HL-60 (cell line): ENCODE measurements around the gene KCNJ4.

Source experiments
- DNase-seq, 2 experiments: peaks; one replicate each; pipeline ENCODE4 v3.0.0-alpha.2; 2010 to 2020; ENCODE audit warnings: low read depth in 1 of 2, low spot score in 1 of 2
- H3K27ac ChIP-seq: fragments of 250-450 bp; sonication (Bioruptor Pico); replicated peaks from 2 replicates; pipeline ENCODE4 v1.5.1; 2020; ENCODE audit warnings: mild to moderate bottlenecking, moderate library complexity
- H3K27me3 ChIP-seq: fragments of 250-450 bp; sonication (Bioruptor Pico); 2 replicates; pipeline ENCODE4 v1.5.1; 2021; ENCODE audit warnings: mild to moderate bottlenecking, moderate library complexity; ENCODE audit not compliant: insufficient read depth, poor library complexity, severe bottlenecking
- H3K4me3 ChIP-seq: replicated peaks from 2 replicates; pipeline ENCODE4 v1.5.1; 2011; ENCODE audit warnings: mild to moderate bottlenecking, control low read depth, low read length; ENCODE audit not compliant: insufficient read depth
- CTCF ChIP-seq: IDR thresholded peaks from one replicate; pipeline ENCODE4 v1.5.1; 2011; ENCODE audit warnings: low read length, control low read depth, inconsistent platforms; ENCODE audit not compliant: insufficient read depth
- GABPA ChIP-seq: IDR thresholded peaks from 2 replicates; pipeline ENCODE4 v1.6.1; 2012; ENCODE audit warnings: low read depth
- POLR2AphosphoS5 ChIP-seq: IDR thresholded peaks from 2 replicates; pipeline ENCODE4 v1.6.1; 2012; ENCODE audit warnings: low read depth
- REST ChIP-seq: IDR thresholded peaks from 2 replicates; pipeline ENCODE4 v1.6.1; 2012; ENCODE audit warnings: low read depth; ENCODE audit not compliant: insufficient replicate concordance
- SPI1 ChIP-seq: IDR thresholded peaks from 2 replicates; pipeline ENCODE4 v1.6.1; 2012; ENCODE audit warnings: low read depth, mild to moderate bottlenecking, borderline replicate concordance

The KCNJ4 gene

GRCh38 chr22:38440747-38441350 is 14.2 kb downstream of the KCNJ4 start:
- no peak for DNase-seq
- Histone ChIP-seq H3K4me3 (no peak overlapping the region), H3K27me3 (peaks cover 16% of the 10 kb centered on the region), H3K27ac (no peak overlapping the region)
- TF ChIP-seq SPI1 (no peak), POLR2AphosphoS5 (no peak), GABPA (no peak), CTCF (no peak), REST (no peak)

GRCh38 chr22:38437416-38437815 is 17.6 kb downstream of the KCNJ4 start:
- TF ChIP-seq POLR2AphosphoS5: no peak
- no peak overlapping the region for H3K27ac ChIP-seq
- DNase-seq: no peak
- no peak overlapping the region for H3K4me3 ChIP-seq
- no peaks in the 10 kb centered on the region for H3K27me3 ChIP-seq

- DNase-seq: no peak
- no peak overlapping the region for H3K4me3 ChIP-seq
- no peaks in the 10 kb centered on the region for H3K27me3 ChIP-seq
- no peak overlapping the region for H3K27ac ChIP-seq
- TF ChIP-seq POLR2AphosphoS5: no peak
- no peak for TF ChIP-seq CTCF
- no peak for TF ChIP-seq SPI1
- no peak for TF ChIP-seq GABPA
- no peak for TF ChIP-seq REST
Observed at GRCh38 chr22:38436629-38437395, 18.2 kb downstream of the KCNJ4 start.

- TF ChIP-seq REST: no peak
- no peak for TF ChIP-seq POLR2AphosphoS5
- no peak for TF ChIP-seq CTCF
- no peak for TF ChIP-seq SPI1
- TF ChIP-seq GABPA: no peak
- Histone ChIP-seq H3K4me3 (no peak overlapping the region), H3K27me3 (no peaks in the 10 kb centered on the region), H3K27ac (no peak overlapping the region)
- no peak for DNase-seq
Observed at GRCh38 chr22:38435965-38436364, 19.0 kb downstream of the KCNJ4 start.
